ENCODE results near the gene NR5A2. TPM values are rescaled to one million over a fixed set of nuclear protein-coding genes. Genes with fewer than 3 reads are reported as not detected.

The NR5A2 gene
- polyA plus RNA-seq, 3 donors from 2014 or later = not detected

DNA sequence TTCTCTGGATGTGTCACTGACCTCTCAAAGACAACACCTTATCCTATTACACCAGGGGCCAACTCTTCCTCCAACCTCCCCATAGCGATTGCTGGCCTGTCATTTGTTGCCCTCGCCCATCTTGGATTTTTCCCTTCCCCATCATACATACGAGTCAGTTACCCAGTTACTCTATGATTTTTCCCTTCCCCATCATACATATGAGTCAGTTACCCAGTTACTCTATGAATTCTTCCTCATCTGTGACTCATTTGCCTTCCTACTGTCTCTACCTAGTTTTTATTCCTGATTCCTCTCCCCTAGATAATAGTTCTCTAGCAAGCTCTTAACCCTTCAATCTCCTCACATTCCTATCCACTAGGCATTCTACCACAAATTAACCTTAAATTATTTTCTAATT is 178.8 kb downstream of the NR5A2 start:
- H3K27ac Mint-ChIP-seq = no peak overlapping the region
- no peaks in the 10 kb centered on the region for H3K4me1 Mint-ChIP-seq
- no peak for DNase-seq
- H3K4me3 Mint-ChIP-seq = no peak overlapping the region
- peaks cover 0 to 4% (median 0%) of the 10 kb centered on the region in 3 donors for H3K36me3 Mint-ChIP-seq
- H3K9me3 Mint-ChIP-seq = no peaks in the 10 kb centered on the region
- H3K27me3 Mint-ChIP-seq (ENCODE audit: low read depth in 3 of 3) = peaks cover 0 to 7% (median 5%) of the 10 kb centered on the region in 3 donors

DNA sequence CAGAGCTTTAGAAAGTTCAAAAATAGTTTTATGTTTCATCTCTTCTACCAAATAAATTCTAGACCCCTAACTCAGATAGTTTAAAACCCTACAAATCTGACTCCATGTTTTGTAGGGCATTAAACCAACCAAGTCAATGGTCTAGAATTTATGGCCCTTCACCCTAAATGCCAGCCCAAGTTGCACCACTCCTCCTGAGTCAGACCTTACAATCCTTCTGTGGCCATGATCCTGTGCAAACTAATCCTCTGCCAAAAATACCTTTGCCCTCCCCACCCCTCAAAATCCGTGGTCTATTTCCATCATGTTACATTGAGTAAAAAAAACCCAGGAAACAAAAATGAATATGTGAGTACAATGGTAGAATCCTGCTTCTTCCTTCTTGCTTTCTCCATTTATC is 179.3 kb downstream of the NR5A2 start:
- Mint-ChIP-seq H3K27ac (no peak overlapping the region), H3K4me1 (no peaks in the 10 kb centered on the region), H3K4me3 (no peak overlapping the region), H3K36me3 (peaks cover 0 to 4% (median 0%) of the 10 kb centered on the region in 3 donors), H3K27me3 (ENCODE audit: low read depth in 3 of 3) (peaks cover 0 to 5% (median 5%) of the 10 kb centered on the region in 3 donors), H3K9me3 (no peaks in the 10 kb centered on the region)
- DNase-seq = no peak

GRCh38 chr1:200207711-200208126 is 180.2 kb downstream of the NR5A2 start:
- Mint-ChIP-seq H3K27ac (no peak overlapping the region), H3K27me3 (ENCODE audit: low read depth in 3 of 3) (peaks cover 0 to 5% (median 3%) of the 10 kb centered on the region in 3 donors), H3K36me3 (peaks cover 0 to under 1% (median 0%) of the 10 kb centered on the region in 3 donors), H3K4me1 (no peaks in the 10 kb centered on the region), H3K4me3 (no peak overlapping the region), H3K9me3 (no peaks in the 10 kb centered on the region)
- peak in 1 of 3 donors; percentile 38 for DNase-seq

- H3K36me3 Mint-ChIP-seq = peaks cover 0 to 5% (median 0%) of the 10 kb centered on the region in 3 donors
- DNase-seq = no peak
- H3K4me1 Mint-ChIP-seq = no peaks in the 10 kb centered on the region
- H3K27me3 Mint-ChIP-seq (ENCODE audit: low read depth in 3 of 3) = peaks cover 0 to 3% (median 3%) of the 10 kb centered on the region in 3 donors
- H3K27ac Mint-ChIP-seq = no peak overlapping the region
- no peak overlapping the region for H3K4me3 Mint-ChIP-seq
- H3K9me3 Mint-ChIP-seq = no peaks in the 10 kb centered on the region
Observed at GRCh38 chr1:200211157-200211556, 183.6 kb downstream of the NR5A2 start.

DNA sequence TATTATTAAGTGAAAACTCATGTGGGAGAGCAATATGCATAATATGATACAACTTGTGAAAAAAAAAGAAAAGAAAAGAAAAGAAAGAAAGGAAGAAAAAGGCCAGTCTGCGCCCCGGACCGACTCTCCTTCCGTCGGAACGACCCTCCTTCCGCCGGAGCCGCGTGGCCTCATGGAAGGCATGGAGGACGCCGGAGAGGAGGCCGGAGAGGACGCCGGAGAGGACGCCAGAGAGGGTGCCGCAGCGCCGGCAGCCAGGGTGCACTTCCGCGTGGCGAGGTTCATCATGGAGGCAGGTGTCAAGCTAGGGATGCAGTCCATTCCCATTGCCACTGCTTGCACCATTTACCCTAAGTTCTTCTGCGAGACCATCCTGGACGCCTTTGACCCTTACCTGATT is 185.9 kb downstream of the NR5A2 start:
- H3K4me3 Mint-ChIP-seq = no peak overlapping the region
- DNase-seq = no peak
- no peak overlapping the region for H3K27ac Mint-ChIP-seq
- no peaks in the 10 kb centered on the region for H3K4me1 Mint-ChIP-seq
- H3K9me3 Mint-ChIP-seq = no peaks in the 10 kb centered on the region
- H3K36me3 Mint-ChIP-seq = peaks cover 0 to 5% (median 0%) of the 10 kb centered on the region in 3 donors
- peaks cover 0 to 2% (median 0%) of the 10 kb centered on the region in 3 donors for H3K27me3 Mint-ChIP-seq (ENCODE audit: low read depth in 3 of 3)

DNA sequence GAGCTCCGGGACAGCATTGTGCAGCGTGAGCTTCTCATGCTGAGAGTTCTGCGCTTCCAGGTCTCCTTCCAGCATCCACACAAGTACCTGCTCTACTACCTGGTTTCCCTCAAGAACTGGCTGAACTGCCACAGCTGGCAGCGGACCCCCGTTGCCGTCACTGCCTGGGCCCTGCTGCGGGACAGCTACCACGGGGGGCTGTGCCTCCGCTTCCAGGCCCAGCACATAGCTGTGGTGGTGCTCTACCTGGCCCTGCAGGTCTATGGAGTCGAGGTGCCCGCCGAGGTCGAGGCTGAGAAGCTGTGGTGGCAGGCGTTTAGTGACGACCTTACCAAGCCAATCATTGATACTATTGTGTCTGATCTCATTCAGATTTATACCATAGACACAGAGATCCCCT is 186.4 kb downstream of the NR5A2 start:
- H3K4me3 Mint-ChIP-seq = no peak overlapping the region
- no peak for DNase-seq
- H3K4me1 Mint-ChIP-seq = no peaks in the 10 kb centered on the region
- no peaks in the 10 kb centered on the region for H3K9me3 Mint-ChIP-seq
- H3K27me3 Mint-ChIP-seq (ENCODE audit: low read depth in 3 of 3) = peaks cover 0 to 3% (median 2%) of the 10 kb centered on the region in 3 donors
- H3K27ac Mint-ChIP-seq = no peak overlapping the region
- peaks cover 0 to 5% (median 0%) of the 10 kb centered on the region in 3 donors for H3K36me3 Mint-ChIP-seq

DNA sequence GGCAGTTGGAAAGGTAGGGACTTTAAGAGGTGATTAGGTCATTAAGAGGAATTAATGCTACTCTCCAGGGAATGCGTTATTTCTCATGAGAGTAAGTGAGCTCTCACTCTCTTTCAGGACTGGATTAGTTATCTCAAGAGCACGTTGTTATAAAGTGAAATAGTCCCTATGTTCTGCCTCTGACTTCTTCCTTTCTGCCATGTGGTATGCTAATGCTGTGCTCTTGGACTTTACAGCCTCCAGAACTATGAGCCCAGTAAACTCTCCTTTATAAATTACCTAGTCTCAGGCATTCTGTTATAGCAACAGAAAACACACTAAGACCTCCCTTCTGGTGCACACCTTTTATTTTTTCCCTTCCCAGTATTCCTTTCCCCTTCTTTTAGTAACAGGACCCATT is 187.8 kb downstream of the NR5A2 start:
- H3K27ac Mint-ChIP-seq = no peak overlapping the region
- no peaks in the 10 kb centered on the region for H3K4me1 Mint-ChIP-seq
- peaks cover 0 to 3% (median 2%) of the 10 kb centered on the region in 3 donors for H3K27me3 Mint-ChIP-seq (ENCODE audit: low read depth in 3 of 3)
- no peaks in the 10 kb centered on the region for H3K9me3 Mint-ChIP-seq
- H3K4me3 Mint-ChIP-seq = no peak overlapping the region
- no peak for DNase-seq
- peaks cover 0 to 5% (median 0%) of the 10 kb centered on the region in 3 donors for H3K36me3 Mint-ChIP-seq

GRCh38 chr1:200217703-200218102 is 190.2 kb downstream of the NR5A2 start:
- no peak overlapping the region for H3K27ac Mint-ChIP-seq
- H3K4me1 Mint-ChIP-seq = peaks cover 9 to 10% of the 10 kb centered on the region in 2 donors
- no peak overlapping the region for H3K4me3 Mint-ChIP-seq
- H3K27me3 Mint-ChIP-seq (ENCODE audit: low read depth in 3 of 3) = peaks cover 2 to 4% (median 3%) of the 10 kb centered on the region in 3 donors
- no peaks in the 10 kb centered on the region for H3K9me3 Mint-ChIP-seq
- no peak for DNase-seq
- peaks cover 0 to 5% (median 3%) of the 10 kb centered on the region in 3 donors for H3K36me3 Mint-ChIP-seq

GRCh38 chr1:200221614-200222282 is 194.2 kb downstream of the NR5A2 start:
- H3K27me3 Mint-ChIP-seq (ENCODE audit: low read depth in 3 of 3) = peaks cover 6 to 11% (median 6%) of the 10 kb centered on the region in 3 donors
- peaks cover 19 to 21% of the 10 kb centered on the region in 2 donors for H3K4me1 Mint-ChIP-seq
- no peak for DNase-seq
- H3K27ac Mint-ChIP-seq = no peak overlapping the region
- H3K4me3 Mint-ChIP-seq = peak overlapping the region in 1 of 5 donors; percentile 3
- H3K36me3 Mint-ChIP-seq = peaks cover 0 to 7% (median 0%) of the 10 kb centered on the region in 3 donors
- peaks cover 0 to 1% (median 0%) of the 10 kb centered on the region in 6 donors for H3K9me3 Mint-ChIP-seq

GRCh38 chr1:200223207-200223606 is 195.7 kb downstream of the NR5A2 start:
- H3K27ac Mint-ChIP-seq = no peak overlapping the region

GRCh38 chr1:200223613-200224012 is 196.1 kb downstream of the NR5A2 start:
- H3K27me3 Mint-ChIP-seq (ENCODE audit: low read depth in 3 of 3) = peaks cover 4 to 12% (median 8%) of the 10 kb centered on the region in 3 donors
- peaks cover 0 to 7% (median 0%) of the 10 kb centered on the region in 3 donors for H3K36me3 Mint-ChIP-seq
- H3K4me3 Mint-ChIP-seq = no peak overlapping the region
- peaks cover 22 to 23% of the 10 kb centered on the region in 2 donors for H3K4me1 Mint-ChIP-seq
- H3K27ac Mint-ChIP-seq = no peak overlapping the region
- no peak for DNase-seq
- peaks cover 0 to 1% (median 0%) of the 10 kb centered on the region in 6 donors for H3K9me3 Mint-ChIP-seq

More at GRCh38 chr1:200223207-200223606, 195.7 kb downstream of the NR5A2 start:
- Mint-ChIP-seq H3K4me1 (peaks cover 22 to 23% of the 10 kb centered on the region in 2 donors), H3K36me3 (peaks cover 0 to 7% (median 0%) of the 10 kb centered on the region in 3 donors), H3K4me3 (no peak overlapping the region), H3K9me3 (peaks cover 0 to 1% (median 0%) of the 10 kb centered on the region in 6 donors), H3K27me3 (ENCODE audit: low read depth in 3 of 3) (peaks cover 4 to 12% (median 6%) of the 10 kb centered on the region in 3 donors)
- DNase-seq = no peak

DNA sequence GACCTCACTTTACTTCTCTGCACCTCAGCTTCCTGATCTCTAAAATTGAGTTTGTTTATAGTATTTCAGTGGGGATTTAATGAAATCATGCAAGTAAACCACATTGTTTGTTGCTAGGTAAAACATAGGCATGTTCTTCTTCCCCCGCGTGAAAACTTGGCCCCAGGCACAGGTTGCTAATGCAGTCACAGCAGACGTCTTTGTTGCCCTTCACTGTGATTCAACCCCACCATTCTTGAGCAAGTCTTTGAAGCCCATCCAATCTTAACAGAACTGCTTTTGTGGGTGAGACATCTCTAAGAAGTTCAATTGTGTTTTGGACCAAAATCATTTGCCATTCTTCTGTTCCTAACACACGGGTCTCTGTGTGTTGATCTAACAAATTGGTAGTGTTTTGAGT is 196.8 kb downstream of the NR5A2 start:
- Mint-ChIP-seq H3K27ac (no peak overlapping the region), H3K9me3 (peaks cover 0 to 1% (median 0%) of the 10 kb centered on the region in 6 donors)

DNA sequence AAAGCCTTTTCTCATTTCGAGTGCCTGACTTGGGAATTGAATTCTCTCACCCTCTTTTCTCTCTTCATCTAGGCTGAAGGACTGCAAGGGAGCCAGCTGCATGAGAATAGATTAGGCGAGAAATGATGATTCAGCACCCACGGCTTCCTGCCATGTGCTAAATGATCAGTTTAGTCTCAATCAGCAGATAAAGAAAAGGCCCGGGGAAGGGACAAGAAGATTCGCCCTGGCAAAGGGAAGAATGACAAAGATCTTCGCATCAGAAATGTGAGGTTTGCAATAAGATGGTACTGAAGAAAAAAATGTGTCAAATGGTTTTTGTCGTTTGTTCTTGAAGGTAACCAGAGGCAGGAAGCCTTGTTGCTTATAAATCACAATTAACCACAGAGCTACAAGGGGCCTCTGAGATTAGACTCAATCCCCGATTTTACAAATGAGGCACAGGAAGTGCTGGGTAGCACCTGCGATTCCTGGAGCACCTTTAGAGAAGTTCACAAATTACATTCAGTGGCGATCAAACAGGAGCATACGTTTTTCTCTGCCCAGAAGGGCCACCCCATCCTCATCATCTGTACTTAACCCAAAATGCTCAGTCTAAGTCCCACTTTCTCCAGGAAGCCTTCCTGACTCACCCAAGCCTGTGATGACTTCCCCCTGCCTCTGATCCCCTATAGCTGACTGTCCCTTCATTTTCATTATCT is 198.9 kb downstream of the NR5A2 start:
- Mint-ChIP-seq H3K9me3 (peaks cover 0 to 1% (median 0%) of the 10 kb centered on the region in 6 donors), H3K36me3 (peaks cover 0 to 7% (median 0%) of the 10 kb centered on the region in 3 donors), H3K27me3 (ENCODE audit: low read depth in 3 of 3) (peaks cover 5 to 9% (median 6%) of the 10 kb centered on the region in 3 donors), H3K27ac (peak overlapping the region in 1 of 6 donors; percentile 1), H3K4me3 (peak overlapping the region in 4 of 5 donors; percentile 18 to 48 (median 36)), H3K4me1 (peaks cover 19% of the 10 kb centered on the region in 2 donors)
- no peak for DNase-seq

More for the DNA sequence above, 196.8 kb downstream of the NR5A2 start:
- H3K27me3 Mint-ChIP-seq (ENCODE audit: low read depth in 3 of 3) = peaks cover 5 to 12% (median 6%) of the 10 kb centered on the region in 3 donors
- no peak for DNase-seq
- H3K4me1 Mint-ChIP-seq = peaks cover 22 to 23% of the 10 kb centered on the region in 2 donors
- no peak overlapping the region for H3K4me3 Mint-ChIP-seq
- H3K36me3 Mint-ChIP-seq = peaks cover 0 to 7% (median 0%) of the 10 kb centered on the region in 3 donors

- H3K4me1 Mint-ChIP-seq = peaks cover 13 to 15% of the 10 kb centered on the region in 2 donors
- H3K27ac Mint-ChIP-seq = no peak overlapping the region
- peaks cover 0 to 1% (median 0%) of the 10 kb centered on the region in 6 donors for H3K9me3 Mint-ChIP-seq
- H3K27me3 Mint-ChIP-seq (ENCODE audit: low read depth in 3 of 3) = peaks cover 5 to 8% (median 6%) of the 10 kb centered on the region in 3 donors
- peaks cover 0 to 4% (median 0%) of the 10 kb centered on the region in 3 donors for H3K36me3 Mint-ChIP-seq
- no peak for DNase-seq
- H3K4me3 Mint-ChIP-seq = peak overlapping the region in 1 of 5 donors; percentile 36
Observed at GRCh38 chr1:200226969-200227303, 199.4 kb downstream of the NR5A2 start.

Measured in immature natural killer cell (primary cell).